Body of pancreas (tissue), 4 donors: Measurements from ENCODE around the gene LGR5. TPM values are rescaled to one million over a fixed set of nuclear protein-coding genes. Genes with fewer than 3 reads are reported as not detected.

Experiments used
- ATAC-seq: fragments of 150-250 bp; one replicate; pipeline ENCODE4 v1.9.1; 2016
- DNase-seq, 4 donors: peaks; one replicate each; pipeline ENCODE4 v3.0.0-alpha.2; 2019
- H3K27ac ChIP-seq, 4 donors: fragments of 200-600 bp; sonication (generic); 1 replicate in 3 of 4; 2 replicates in 1 of 4; pipeline versions ENCODE4 v1.5.1 to v1.6.1; 2016 to 2019; ENCODE audit warnings: mild to moderate bottlenecking in 1 of 4, mixed read lengths in 1 of 4, moderate library complexity in 1 of 4
- H3K27me3 ChIP-seq, 2 donors: fragments of 200-600 bp; sonication (generic); one replicate each; pipeline ENCODE4 v1.6.0; 2016; ENCODE audit warnings: mild to moderate bottlenecking in 1 of 2
- H3K36me3 ChIP-seq, 2 donors: fragments of 200-600 bp; sonication (generic); replicated peaks in 1 of 2; 2 replicates each; pipeline ENCODE4 v1.5.1; 2016; ENCODE audit warnings: low read depth in 2 of 2; ENCODE audit not compliant: insufficient read depth in 1 of 2
- H3K4me1 ChIP-seq: fragments of 200-600 bp; sonication (generic); one replicate; pipeline ENCODE4 v1.6.0; 2016
- H3K4me3 ChIP-seq, 2 donors: fragments of 200-600 bp; sonication (generic); 1 replicate in 1 of 2; 2 replicates in 1 of 2; pipeline ENCODE4 v1.5.1; 2016 to 2019
- H3K9me3 ChIP-seq, 3 donors: fragments of 200-600 bp; sonication (generic); 1 replicate in 2 of 3; 2 replicates in 1 of 3; pipeline ENCODE4 v1.5.1; 2016
- CTCF ChIP-seq, 7 experiments: fragments of 450-650 bp in 4 of 7; fragments of 200-600 bp in 3 of 7; sonication (generic) in 3 of 7; IDR thresholded peaks; one replicate each; pipeline ENCODE4 v1.5.1; 2016 to 2019; ENCODE audit warnings: antibody characterized with exemption in 7 of 7
- POLR2A ChIP-seq, 3 donors: fragments of 450-650 bp; IDR thresholded peaks; one replicate each; pipeline ENCODE4 v1.6.1; 2016; ENCODE audit warnings: antibody characterized with exemption in 3 of 3, mild to moderate bottlenecking in 2 of 3
- WGBS, 2 donors: methylation state at CpG; one replicate each; pipeline ENCODE4 v1.1.5; 2017; 5-methylcytosine and 5-hydroxymethylcytosine counted together
- intact Hi-C: fragments of 100-400 bp; cut with DNase I; formaldehyde crosslinking; loops from one replicate; pipeline ENCODE4 v1.15.1; 2023
- total RNA-seq, 2 donors: library from RNA; depleted of rRNA; stranded (reverse); fragments of >200 nt; gene quantifications; one replicate each; pipeline ENCODE4 v1.1.0, GENCODE V29; 2016

Gene LGR5
- total RNA-seq, 2 donors from 2014 or later = 0.52 TPM; not detected in 1

GRCh38 chr12:71521125-71521524 lies 81.5 kb downstream of the LGR5 start:
- no peaks in the 10 kb centered on the region for H3K36me3 ChIP-seq
- WGBS, 2 donors = 45 to 53% methylated on average over 4 of the region's 4 CpGs
- no peak overlapping the region for H3K27ac ChIP-seq
- no peaks in the 10 kb centered on the region for H3K9me3 ChIP-seq
- TF ChIP-seq CTCF (IDR thresholded peaks at IDR 0.05) (no peak), POLR2A (IDR thresholded peaks at IDR 0.05) (no peak)
- intact Hi-C loops = no loop called here
- H3K4me1 ChIP-seq = no peaks in the 10 kb centered on the region
- no peaks in the 10 kb centered on the region for H3K27me3 ChIP-seq
- H3K4me3 ChIP-seq = no peak overlapping the region
- DNase-seq = no peak
- ATAC-seq = no peak

GRCh38 chr12:71524626-71525025 lies 85.0 kb downstream of the LGR5 start:
- ATAC-seq (no peak), DNase-seq (no peak)
- Histone ChIP-seq H3K27me3 (no peaks in the 10 kb centered on the region), H3K4me1 (no peaks in the 10 kb centered on the region), H3K9me3 (no peaks in the 10 kb centered on the region), H3K36me3 (no peaks in the 10 kb centered on the region), H3K27ac (no peak overlapping the region), H3K4me3 (no peak overlapping the region)
- intact Hi-C loops = no loop called here
- 42 to 50% methylated on average over 2 of the region's 2 CpGs for WGBS, 2 donors
- TF ChIP-seq CTCF (IDR thresholded peaks at IDR 0.05) (no peak), POLR2A (IDR thresholded peaks at IDR 0.05) (no peak)

- Histone ChIP-seq H3K36me3 (no peaks in the 10 kb centered on the region), H3K27ac (no peak overlapping the region), H3K27me3 (no peaks in the 10 kb centered on the region), H3K4me3 (no peak overlapping the region), H3K9me3 (no peaks in the 10 kb centered on the region), H3K4me1 (no peaks in the 10 kb centered on the region)
- intact Hi-C loops = no loop called here
- no peak for TF ChIP-seq CTCF (IDR thresholded peaks at IDR 0.05)
- TF ChIP-seq POLR2A (IDR thresholded peaks at IDR 0.05) = no peak
- ATAC-seq (no peak), DNase-seq (no peak)
- WGBS, 2 donors = 62 to 69% methylated on average over 2 of the region's 2 CpGs
Measured at GRCh38 chr12:71533703-71534102, 94.1 kb downstream of the LGR5 start.

- H3K9me3 ChIP-seq = no peaks in the 10 kb centered on the region
- no peak for TF ChIP-seq POLR2A (IDR thresholded peaks at IDR 0.05)
- no peak for TF ChIP-seq CTCF (IDR thresholded peaks at IDR 0.05)
- no peaks in the 10 kb centered on the region for H3K4me1 ChIP-seq
- ATAC-seq (no peak), DNase-seq (no peak)
- H3K36me3 ChIP-seq = no peaks in the 10 kb centered on the region
- WGBS, 2 donors = 54 to 65% methylated on average over 2 of the region's 2 CpGs
- H3K27ac ChIP-seq = no peak overlapping the region
- no peaks in the 10 kb centered on the region for H3K27me3 ChIP-seq
- intact Hi-C loops = no loop called here
- H3K4me3 ChIP-seq = no peak overlapping the region
Measured at GRCh38 chr12:71536279-71536938, 96.8 kb downstream of the LGR5 start.

- no peak for DNase-seq
- no peak overlapping the region for H3K4me3 ChIP-seq
- H3K4me1 ChIP-seq = no peaks in the 10 kb centered on the region
- no peak for ATAC-seq
- H3K27me3 ChIP-seq = no peaks in the 10 kb centered on the region
- WGBS, 2 donors = 75 to 76% methylated on average over 3 of the region's 3 CpGs
- no peaks in the 10 kb centered on the region for H3K9me3 ChIP-seq
- TF ChIP-seq CTCF (IDR thresholded peaks at IDR 0.05) (no peak), POLR2A (IDR thresholded peaks at IDR 0.05) (no peak)
- no peaks in the 10 kb centered on the region for H3K36me3 ChIP-seq
- no peak overlapping the region for H3K27ac ChIP-seq
- intact Hi-C loops = no loop called here
Measured at GRCh38 chr12:71536939-71537622, 97.5 kb downstream of the LGR5 start.
